PFSK-1 (cell line): Measurements from ENCODE around the gene CD4.

ENCODE experiments used
- FOXP2 ChIP-seq: optimal IDR thresholded peaks from 2 replicates; pipeline ENCODE3; 2011; ENCODE audit warnings: borderline replicate concordance, control low read depth, inconsistent platforms; ENCODE audit not compliant: insufficient read depth; ENCODE audit errors: extremely low read length, extremely low read depth
- POLR2AphosphoS5 ChIP-seq: IDR thresholded peaks from 2 replicates; pipeline ENCODE4 v1.6.1; 2012; ENCODE audit warnings: low read depth, mild to moderate bottlenecking, control low read depth, low read length, moderate library complexity
- REST ChIP-seq, 2 experiments: IDR thresholded peaks; 2 replicates each; pipeline versions ENCODE4 v1.6.1 to v1.8.0; 2011 to 2012; ENCODE audit warnings: low read depth in 2 of 2, low read length in 2 of 2, control low read depth in 1 of 2, inconsistent platforms in 1 of 2, mild to moderate bottlenecking in 1 of 2, moderate library complexity in 1 of 2; ENCODE audit not compliant: insufficient read depth in 1 of 2
- SIN3A ChIP-seq: IDR thresholded peaks from 2 replicates; pipeline ENCODE4 v1.6.1; 2012; ENCODE audit warnings: mild to moderate bottlenecking, low read length, moderate library complexity, borderline replicate concordance; ENCODE audit not compliant: insufficient read depth
- TAF1 ChIP-seq: IDR thresholded peaks from 2 replicates; pipeline ENCODE4 v1.6.1; 2012; ENCODE audit warnings: low read length, control low read depth, borderline replicate concordance; ENCODE audit not compliant: insufficient read depth

GRCh38 chr12:6786416-6787094, 2.8 kb upstream of the CD4 start:
- TF ChIP-seq TAF1 (no peak), POLR2AphosphoS5 (no peak), SIN3A (no peak), FOXP2 (no peak), REST (IDR thresholded peaks at IDR 0.05; ENCODE audit: insufficient read depth in 1 of 2, low read depth in 2 of 2, low read length in 2 of 2) (no peak)
